Naive B cell (primary cell): ENCODE measurements around the gene AK2. TPM values are rescaled to one million over a fixed set of nuclear protein-coding genes. Genes with fewer than 3 reads are reported as not detected.

Source experiments
- ATAC-seq, 2 donors: fragments of 150-1000 bp; cut with Tn5 transposase; 2 replicates each; pipeline ENCODE4 v1.10.0; 2021; ENCODE audit warnings: low read depth in 2 of 2, mild to moderate bottlenecking in 2 of 2, moderate library complexity in 2 of 2
- DNase-seq: peaks from one replicate; pipeline ENCODE4 v3.0.0; 2022
- H3K27ac Mint-ChIP-seq, 6 donors: one replicate each; pipeline ENCODE4 v1.8.0; 2020 to 2022; ENCODE audit warnings: mild to moderate bottlenecking in 6 of 6, mixed read lengths in 6 of 6, moderate library complexity in 5 of 6, inconsistent platforms in 2 of 6
- H3K27me3 Mint-ChIP-seq, 3 donors: one replicate each; pipeline ENCODE4 v1.8.0; 2021 to 2022; ENCODE audit warnings: mixed read lengths in 3 of 3, mild to moderate bottlenecking in 1 of 3
- H3K36me3 Mint-ChIP-seq, 2 donors: one replicate each; pipeline ENCODE4 v1.8.0; 2020 to 2022; ENCODE audit warnings: mixed read lengths in 2 of 2, inconsistent platforms in 1 of 2, mild to moderate bottlenecking in 1 of 2
- H3K4me1 Mint-ChIP-seq, 3 donors: one replicate each; pipeline ENCODE4 v1.8.0; 2020 to 2022; ENCODE audit warnings: mixed read lengths in 3 of 3, inconsistent platforms in 1 of 3, mild to moderate bottlenecking in 1 of 3, moderate library complexity in 1 of 3
- H3K4me3 Mint-ChIP-seq, 8 donors: one replicate each; pipeline ENCODE4 v1.8.0; 2020 to 2022; ENCODE audit warnings: mild to moderate bottlenecking in 8 of 8, mixed read lengths in 8 of 8, moderate library complexity in 8 of 8, inconsistent platforms in 2 of 8
- H3K9me3 Mint-ChIP-seq, 7 donors: one replicate each; pipeline ENCODE4 v1.8.0; 2020 to 2022; ENCODE audit warnings: mixed read lengths in 7 of 7, mild to moderate bottlenecking in 5 of 7, inconsistent platforms in 2 of 7, moderate library complexity in 1 of 7
- polyA plus RNA-seq, 6 donors: library from polyadenylated mRNA; unstranded; fragments of 300-500 nt; fragmentation: Illumina TruSeq; gene quantifications; one replicate each; pipeline ENCODE4 v1.2.3, GENCODE V29; 2021; ENCODE audit warnings: low read depth in 6 of 6

AK2 gene
- polyA plus RNA-seq, 6 donors from 2014 or later: 107 to 151 (median 134) TPM

- H3K27me3 Mint-ChIP-seq: no peaks in the 10 kb centered on the region
- DNase-seq (no peak), ATAC-seq (no peak)
- H3K9me3 Mint-ChIP-seq: no peaks in the 10 kb centered on the region
- peaks cover 0 to 3% (median 0%) of the 10 kb centered on the region in 3 donors for H3K4me1 Mint-ChIP-seq
- peaks cover 25 to 53% of the 10 kb centered on the region in 2 donors for H3K36me3 Mint-ChIP-seq
- H3K4me3 Mint-ChIP-seq: no peak overlapping the region
- peak overlapping the region in 1 of 6 donors; percentile 21 for H3K27ac Mint-ChIP-seq
These were observed 24.5 kb downstream of the AK2 start for GRCh38 chr1:33012165-33012564.

GRCh38 chr1:33010932-33011731 lies 25.6 kb downstream of the AK2 start:
- no peak for ATAC-seq
- Mint-ChIP-seq H3K27ac (peak overlapping the region in 1 of 6 donors; percentile 21), H3K36me3 (peaks cover 25 to 53% of the 10 kb centered on the region in 2 donors), H3K27me3 (no peaks in the 10 kb centered on the region), H3K4me3 (no peak overlapping the region), H3K9me3 (no peaks in the 10 kb centered on the region), H3K4me1 (peaks cover 0 to 3% (median 2%) of the 10 kb centered on the region in 3 donors)
- no peak for DNase-seq

- H3K27me3 Mint-ChIP-seq: no peaks in the 10 kb centered on the region
- H3K9me3 Mint-ChIP-seq: no peaks in the 10 kb centered on the region
- H3K27ac Mint-ChIP-seq: peak overlapping the region in 1 of 6 donors; percentile 26
- ATAC-seq (no peak), DNase-seq (no peak)
- H3K4me3 Mint-ChIP-seq: peak overlapping the region in 1 of 8 donors; percentile 47
- peaks cover 25 to 53% of the 10 kb centered on the region in 2 donors for H3K36me3 Mint-ChIP-seq
- peaks cover 2 to 8% (median 6%) of the 10 kb centered on the region in 3 donors for H3K4me1 Mint-ChIP-seq
These were observed 27.1 kb downstream of the AK2 start for GRCh38 chr1:33009561-33009960.

GRCh38 chr1:33008051-33008914 lies 28.4 kb downstream of the AK2 start:
- DNase-seq (no peak), ATAC-seq (no peak)
- Mint-ChIP-seq H3K36me3 (peaks cover 17 to 42% of the 10 kb centered on the region in 2 donors), H3K4me3 (no peak overlapping the region), H3K9me3 (no peaks in the 10 kb centered on the region), H3K27me3 (no peaks in the 10 kb centered on the region), H3K4me1 (peaks cover 2 to 9% (median 7%) of the 10 kb centered on the region in 3 donors), H3K27ac (peak overlapping the region in 4 of 6 donors; percentile 50 to 78 (median 61))

GRCh38 chr1:33007190-33008050 lies 29.3 kb downstream of the AK2 start:
- peak overlapping the region in 3 of 6 donors; percentile 15 to 89 (median 57) for H3K27ac Mint-ChIP-seq
- H3K4me1 Mint-ChIP-seq: peaks cover 2 to 9% (median 7%) of the 10 kb centered on the region in 3 donors
- no peaks in the 10 kb centered on the region for H3K9me3 Mint-ChIP-seq
- DNase-seq: no peak
- H3K36me3 Mint-ChIP-seq: peaks cover 14 to 33% of the 10 kb centered on the region in 2 donors
- ATAC-seq: peak in 1 of 2 donors; percentile 43
- H3K4me3 Mint-ChIP-seq: no peak overlapping the region
- no peaks in the 10 kb centered on the region for H3K27me3 Mint-ChIP-seq

GRCh38 chr1:33005838-33006421 lies 30.8 kb downstream of the AK2 start:
- H3K27ac Mint-ChIP-seq: peak overlapping the region in 1 of 6 donors; percentile 2
- peaks cover 2 to 13% (median 7%) of the 10 kb centered on the region in 3 donors for H3K4me1 Mint-ChIP-seq
- no peak overlapping the region for H3K4me3 Mint-ChIP-seq
- H3K9me3 Mint-ChIP-seq: no peaks in the 10 kb centered on the region
- no peak for ATAC-seq
- DNase-seq: no peak
- H3K36me3 Mint-ChIP-seq: peaks cover 4 to 22% of the 10 kb centered on the region in 2 donors
- H3K27me3 Mint-ChIP-seq: no peaks in the 10 kb centered on the region

GRCh38 chr1:33005117-33005837 lies 31.4 kb downstream of the AK2 start:
- ATAC-seq: no peak
- H3K36me3 Mint-ChIP-seq: peaks cover 4 to 16% of the 10 kb centered on the region in 2 donors
- H3K4me1 Mint-ChIP-seq: peaks cover 2 to 15% (median 11%) of the 10 kb centered on the region in 3 donors
- H3K27ac Mint-ChIP-seq: peak overlapping the region in 2 of 6 donors; percentile 31 to 32
- DNase-seq: no peak
- no peaks in the 10 kb centered on the region for H3K27me3 Mint-ChIP-seq
- no peak overlapping the region for H3K4me3 Mint-ChIP-seq
- no peaks in the 10 kb centered on the region for H3K9me3 Mint-ChIP-seq

- Mint-ChIP-seq H3K4me3 (no peak overlapping the region), H3K9me3 (no peaks in the 10 kb centered on the region), H3K27me3 (no peaks in the 10 kb centered on the region), H3K4me1 (peaks cover 2 to 13% (median 12%) of the 10 kb centered on the region in 3 donors), H3K36me3 (peaks cover 4 to 12% of the 10 kb centered on the region in 2 donors), H3K27ac (peak overlapping the region in 1 of 6 donors; percentile 31)
- ATAC-seq (no peak), DNase-seq (no peak)
These were observed 32.1 kb downstream of the AK2 start for GRCh38 chr1:33004613-33005012.

GRCh38 chr1:33003657-33004056 lies 33.0 kb downstream of the AK2 start:
- Mint-ChIP-seq H3K9me3 (no peaks in the 10 kb centered on the region), H3K27ac (no peak overlapping the region), H3K4me1 (peaks cover 2 to 13% (median 12%) of the 10 kb centered on the region in 3 donors), H3K27me3 (no peaks in the 10 kb centered on the region), H3K4me3 (no peak overlapping the region), H3K36me3 (peaks cover 4 to 8% of the 10 kb centered on the region in 2 donors)
- ATAC-seq (no peak), DNase-seq (no peak)

- Mint-ChIP-seq H3K27me3 (no peaks in the 10 kb centered on the region), H3K4me1 (peaks cover 17 to 26% (median 25%) of the 10 kb centered on the region in 3 donors), H3K27ac (peak overlapping the region in 1 of 6 donors; percentile 6), H3K4me3 (no peak overlapping the region), H3K9me3 (no peaks in the 10 kb centered on the region), H3K36me3 (no peaks in the 10 kb centered on the region)
- DNase-seq (no peak), ATAC-seq (no peak)
These were observed 34.7 kb downstream of the AK2 start for GRCh38 chr1:33002006-33002405.

GRCh38 chr1:33001282-33001681 lies 35.4 kb downstream of the AK2 start:
- Mint-ChIP-seq H3K9me3 (no peaks in the 10 kb centered on the region), H3K4me1 (peaks cover 16 to 26% (median 25%) of the 10 kb centered on the region in 3 donors), H3K27me3 (no peaks in the 10 kb centered on the region), H3K4me3 (no peak overlapping the region), H3K27ac (no peak overlapping the region), H3K36me3 (no peaks in the 10 kb centered on the region)
- DNase-seq (no peak), ATAC-seq (no peak)

- no peak overlapping the region for H3K4me3 Mint-ChIP-seq
- peaks cover 15 to 29% (median 27%) of the 10 kb centered on the region in 3 donors for H3K4me1 Mint-ChIP-seq
- H3K27me3 Mint-ChIP-seq: no peaks in the 10 kb centered on the region
- H3K9me3 Mint-ChIP-seq: no peaks in the 10 kb centered on the region
- ATAC-seq (no peak), DNase-seq (no peak)
- H3K36me3 Mint-ChIP-seq: no peaks in the 10 kb centered on the region
- peak overlapping the region in 1 of 6 donors; percentile 62 for H3K27ac Mint-ChIP-seq
These were observed 36.2 kb downstream of the AK2 start for GRCh38 chr1:33000427-33001026.
